Smooth muscle cell (in vitro differentiated cells): Measurements from ENCODE around the gene INTS6L. TPM values are rescaled to one million over a fixed set of nuclear protein-coding genes. Genes with fewer than 3 reads are reported as not detected.

Experiments
- DNase-seq: peaks from one replicate; lab custom pipeline; 2025; ENCODE audit not compliant: unreplicated experiment; lab: John Stamatoyannopoulos, UW
- H2AFZ ChIP-seq: fragments of 200-600 bp; sonication (generic); 2 replicates; pipeline ENCODE4 v1.6.0; 2016; ENCODE audit warnings: antibody characterized with exemption, low read depth, mild to moderate bottlenecking
- H3F3A ChIP-seq: fragments of 200-600 bp; sonication (generic); 2 replicates; pipeline ENCODE4 v1.6.0; 2017; ENCODE audit warnings: antibody characterized with exemption, low read depth
- H3K27ac ChIP-seq: fragments of 200-600 bp; sonication (generic); 2 replicates; pipeline ENCODE4 v1.5.1; 2016; ENCODE audit warnings: low read depth, mild to moderate bottlenecking
- H3K27me3 ChIP-seq: fragments of 200-600 bp; sonication (generic); 2 replicates; pipeline ENCODE4 v1.6.1; 2016; ENCODE audit warnings: low read depth, mild to moderate bottlenecking
- H3K36me3 ChIP-seq: fragments of 200-600 bp; sonication (generic); 2 replicates; pipeline ENCODE4 v1.5.1; 2016; ENCODE audit warnings: low read depth
- H3K4me1 ChIP-seq: fragments of 200-600 bp; sonication (generic); 2 replicates; pipeline ENCODE4 v1.5.1; 2016; ENCODE audit warnings: low read depth
- H3K4me2 ChIP-seq: fragments of 200-600 bp; sonication (generic); 2 replicates; pipeline ENCODE4 v1.6.0; 2016; ENCODE audit warnings: mild to moderate bottlenecking
- H3K4me3 ChIP-seq: fragments of 200-600 bp; sonication (generic); 2 replicates; pipeline ENCODE4 v1.5.1; 2016; ENCODE audit warnings: mild to moderate bottlenecking
- H3K79me2 ChIP-seq: fragments of 200-600 bp; sonication (generic); 2 replicates; pipeline ENCODE4 v1.6.0; 2016; ENCODE audit warnings: low read depth, mild to moderate bottlenecking
- H3K9ac ChIP-seq: fragments of 200-600 bp; sonication (generic); 2 replicates; pipeline ENCODE4 v1.6.0; 2016; ENCODE audit warnings: low read depth
- H3K9me3 ChIP-seq: fragments of 200-600 bp; sonication (generic); replicated peaks from 2 replicates; pipeline ENCODE4 v1.5.1; 2016; ENCODE audit warnings: low read depth
- H4K20me1 ChIP-seq: fragments of 200-600 bp; sonication (generic); 2 replicates; pipeline ENCODE4 v1.6.0; 2016; ENCODE audit warnings: low read depth
- CTCF ChIP-seq: fragments of 200-600 bp; sonication (generic); IDR thresholded peaks from 2 replicates; pipeline ENCODE4 v1.5.1; 2017; ENCODE audit warnings: borderline replicate concordance, mild to moderate bottlenecking, antibody characterized with exemption; ENCODE audit not compliant: insufficient read depth, poor library complexity, severe bottlenecking
- WGBS: methylation state at CpG from one replicate; pipeline ENCODE4 v1.1.7; 2016; ENCODE audit warnings: low lambda C conversion rate; 5-methylcytosine and 5-hydroxymethylcytosine counted together
- polyA plus RNA-seq: library from polyadenylated mRNA; unstranded; fragments of >200 nt; fragmentation: Nextera tagmentation; extraction: Ambion mirVana; gene quantifications from 2 replicates; pipeline ENCODE4 v1.2.1, GENCODE V29; 2016
- total RNA-seq: library from RNA; depleted of rRNA; stranded (reverse); fragments of >200 nt; gene quantifications from 2 replicates; pipeline ENCODE4 v1.2.3, GENCODE V29; 2014

The INTS6L gene
- total and polyA plus RNA-seq, 2 experiments from 2014 or later, result 4.9 to 20.5 TPM

- no peaks in the 10 kb centered on the region for H3F3A ChIP-seq
- WGBS, result 80% methylated on average over 7 of the region's 7 CpGs
- no peaks in the 10 kb centered on the region for H3K79me2 ChIP-seq
- no peaks in the 10 kb centered on the region for H3K4me1 ChIP-seq
- no peak overlapping the region for H3K4me3 ChIP-seq
- H4K20me1 ChIP-seq, result no peaks in the 10 kb centered on the region
- no peak for DNase-seq
- no peak for TF ChIP-seq CTCF
- H2AFZ ChIP-seq, result no peak overlapping the region
- H3K4me2 ChIP-seq, result no peak overlapping the region
- no peak overlapping the region for H3K9ac ChIP-seq
- no peaks in the 10 kb centered on the region for H3K9me3 ChIP-seq
- H3K27me3 ChIP-seq, result no peaks in the 10 kb centered on the region
- no peak overlapping the region for H3K27ac ChIP-seq
- H3K36me3 ChIP-seq, result no peaks in the 10 kb centered on the region
Observed at GRCh38 chrX:135480076-135480475, 40.4 kb upstream of the INTS6L start.

- no peaks in the 10 kb centered on the region for H3K9me3 ChIP-seq
- WGBS, result 84% methylated on average over 7 of the region's 7 CpGs
- H3K4me2 ChIP-seq, result no peak overlapping the region
- no peaks in the 10 kb centered on the region for H4K20me1 ChIP-seq
- no peaks in the 10 kb centered on the region for H3K36me3 ChIP-seq
- H3K27ac ChIP-seq, result no peak overlapping the region
- DNase-seq, result no peak
- no peak overlapping the region for H2AFZ ChIP-seq
- H3K4me3 ChIP-seq, result no peak overlapping the region
- H3K9ac ChIP-seq, result no peak overlapping the region
- H3K79me2 ChIP-seq, result no peaks in the 10 kb centered on the region
- H3K4me1 ChIP-seq, result no peaks in the 10 kb centered on the region
- TF ChIP-seq CTCF, result no peak
- no peaks in the 10 kb centered on the region for H3K27me3 ChIP-seq
- no peaks in the 10 kb centered on the region for H3F3A ChIP-seq
Observed at GRCh38 chrX:135481696-135482179, 38.7 kb upstream of the INTS6L start.

GRCh38 chrX:135484641-135485289 lies 35.7 kb upstream of the INTS6L start:
- no peak overlapping the region for H3K4me2 ChIP-seq
- no peaks in the 10 kb centered on the region for H3K9me3 ChIP-seq
- H4K20me1 ChIP-seq, result no peaks in the 10 kb centered on the region
- no peaks in the 10 kb centered on the region for H3K4me1 ChIP-seq
- H3K9ac ChIP-seq, result no peak overlapping the region
- H3K36me3 ChIP-seq, result no peaks in the 10 kb centered on the region
- H3K27me3 ChIP-seq, result no peaks in the 10 kb centered on the region
- no peak overlapping the region for H3K4me3 ChIP-seq
- WGBS, result 63% methylated on average over 3 of the region's 3 CpGs
- H2AFZ ChIP-seq, result no peak overlapping the region
- no peaks in the 10 kb centered on the region for H3K79me2 ChIP-seq
- peak; percentile 53 for TF ChIP-seq CTCF
- no peaks in the 10 kb centered on the region for H3F3A ChIP-seq
- no peak for DNase-seq
- no peak overlapping the region for H3K27ac ChIP-seq

DNA sequence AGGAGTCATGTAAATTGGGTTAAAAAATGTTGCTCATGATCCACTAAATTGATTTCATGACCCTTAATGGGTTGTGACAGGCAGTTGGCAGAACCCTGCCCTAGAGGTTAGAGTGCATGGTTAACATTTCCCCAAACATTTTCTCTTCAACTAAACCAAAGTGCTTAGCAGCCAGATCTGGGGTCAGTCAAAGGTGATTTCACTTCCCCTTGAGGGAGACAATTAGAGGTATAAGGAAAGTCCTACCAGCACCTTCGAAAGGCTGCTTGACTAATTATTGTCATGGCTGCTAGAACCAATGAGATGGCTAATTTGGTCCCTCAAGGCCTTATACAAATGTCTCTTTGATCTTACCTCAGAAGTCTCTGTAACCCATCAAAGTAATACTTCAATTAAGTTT lies 30.9 kb upstream of the INTS6L start:
- Histone ChIP-seq H3K36me3 (no peaks in the 10 kb centered on the region), H3F3A (no peaks in the 10 kb centered on the region), H3K9ac (no peak overlapping the region), H3K4me3 (no peak overlapping the region), H3K9me3 (no peaks in the 10 kb centered on the region), H3K79me2 (no peaks in the 10 kb centered on the region), H3K27ac (no peak overlapping the region), H3K27me3 (no peaks in the 10 kb centered on the region), H4K20me1 (no peaks in the 10 kb centered on the region), H3K4me2 (no peak overlapping the region), H2AFZ (no peak overlapping the region), H3K4me1 (no peaks in the 10 kb centered on the region)
- no peak for TF ChIP-seq CTCF
- DNase-seq, result no peak
- WGBS, result 78% methylated on average over 1 of the region's 1 CpG
